ENCODE data around the gene PAEP. TPM values are rescaled to one million over a fixed set of nuclear protein-coding genes. Genes with fewer than 3 reads are reported as not detected.
"Not testable (repeated sequence)": the region's sequence is repeated elsewhere in the genome, so short reads cannot be mapped to it uniquely, and the experiment has no call there.

PAEP gene
- total RNA-seq, 1 donor from 2014 or later: not detected

DNA sequence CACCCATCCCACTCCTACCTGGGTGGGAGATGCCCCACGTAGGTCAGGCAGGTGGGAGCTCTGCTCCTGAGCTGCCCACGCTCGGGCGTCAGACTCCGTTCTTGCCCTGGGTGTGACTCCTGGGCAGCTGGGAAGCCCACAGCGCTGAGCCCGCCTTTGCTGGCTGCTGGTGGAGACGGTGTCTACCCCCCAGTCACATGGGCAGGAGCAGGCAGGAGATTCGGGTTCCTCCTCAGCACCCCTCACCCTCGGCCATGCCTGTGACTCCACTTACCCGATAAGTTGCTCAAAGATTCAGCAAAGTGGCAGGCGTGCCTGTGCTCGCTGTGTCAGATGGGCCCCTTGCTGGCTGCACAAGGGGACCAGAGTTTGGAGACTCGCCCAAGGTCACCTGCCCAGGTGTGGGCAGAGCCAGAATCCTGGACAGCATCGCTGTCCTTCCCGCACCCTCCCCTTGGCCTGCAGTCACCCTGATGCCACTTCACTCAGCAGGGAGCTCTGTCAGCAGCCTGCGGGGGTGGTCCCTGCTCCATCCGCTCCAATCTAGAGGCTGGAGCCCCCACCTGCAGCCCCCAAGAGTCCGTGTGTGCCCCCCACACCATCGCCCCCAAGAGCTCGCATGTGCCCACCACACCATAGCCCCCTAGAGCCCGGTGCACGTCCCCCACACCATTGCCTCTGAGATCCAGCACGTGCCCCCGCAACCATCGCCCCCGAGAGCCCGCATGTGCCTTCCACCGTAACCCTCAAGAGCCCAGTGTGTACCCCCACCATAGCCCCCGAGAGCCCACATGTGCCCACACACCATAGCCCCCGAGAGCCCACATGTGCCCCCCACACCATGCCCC lies 36.1 kb upstream of the PAEP start:
- no peak for ATAC-seq
- DNase-seq (ENCODE audit: low spot score): peak; percentile 32

DNA sequence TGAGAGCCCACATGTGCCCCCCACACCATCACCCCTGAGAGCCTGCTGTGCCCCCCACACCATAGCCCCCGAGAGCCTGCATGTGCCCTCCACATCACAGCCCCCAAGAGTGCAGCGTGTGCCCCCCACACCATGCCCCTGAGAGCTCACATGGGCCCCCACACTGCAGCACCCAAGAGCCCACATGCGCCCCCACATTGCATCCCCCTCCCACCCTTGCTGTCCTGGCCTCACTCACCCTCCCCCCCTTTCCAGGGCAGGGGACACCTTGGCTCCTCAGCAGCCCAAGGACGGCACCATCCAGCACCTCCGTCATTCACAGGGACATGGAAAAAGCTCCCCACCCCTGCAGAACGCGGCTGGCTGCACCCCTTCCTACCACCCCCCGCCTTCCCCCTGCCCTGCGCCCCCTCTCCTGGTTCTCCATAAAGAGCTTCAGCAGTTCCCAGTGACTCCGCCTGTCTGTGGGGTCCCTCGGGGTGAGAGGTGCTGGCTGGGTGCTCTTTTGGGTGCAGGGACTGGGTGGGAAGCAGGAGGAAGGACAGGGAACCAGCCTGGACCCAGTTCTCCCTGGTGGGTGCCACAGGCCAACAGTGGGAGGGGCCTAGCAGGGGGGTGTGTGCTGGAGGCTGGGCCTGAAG lies 35.3 kb upstream of the PAEP start:
- DNase-seq (ENCODE audit: low spot score): peak; percentile 37
- ATAC-seq: no peak

DNA sequence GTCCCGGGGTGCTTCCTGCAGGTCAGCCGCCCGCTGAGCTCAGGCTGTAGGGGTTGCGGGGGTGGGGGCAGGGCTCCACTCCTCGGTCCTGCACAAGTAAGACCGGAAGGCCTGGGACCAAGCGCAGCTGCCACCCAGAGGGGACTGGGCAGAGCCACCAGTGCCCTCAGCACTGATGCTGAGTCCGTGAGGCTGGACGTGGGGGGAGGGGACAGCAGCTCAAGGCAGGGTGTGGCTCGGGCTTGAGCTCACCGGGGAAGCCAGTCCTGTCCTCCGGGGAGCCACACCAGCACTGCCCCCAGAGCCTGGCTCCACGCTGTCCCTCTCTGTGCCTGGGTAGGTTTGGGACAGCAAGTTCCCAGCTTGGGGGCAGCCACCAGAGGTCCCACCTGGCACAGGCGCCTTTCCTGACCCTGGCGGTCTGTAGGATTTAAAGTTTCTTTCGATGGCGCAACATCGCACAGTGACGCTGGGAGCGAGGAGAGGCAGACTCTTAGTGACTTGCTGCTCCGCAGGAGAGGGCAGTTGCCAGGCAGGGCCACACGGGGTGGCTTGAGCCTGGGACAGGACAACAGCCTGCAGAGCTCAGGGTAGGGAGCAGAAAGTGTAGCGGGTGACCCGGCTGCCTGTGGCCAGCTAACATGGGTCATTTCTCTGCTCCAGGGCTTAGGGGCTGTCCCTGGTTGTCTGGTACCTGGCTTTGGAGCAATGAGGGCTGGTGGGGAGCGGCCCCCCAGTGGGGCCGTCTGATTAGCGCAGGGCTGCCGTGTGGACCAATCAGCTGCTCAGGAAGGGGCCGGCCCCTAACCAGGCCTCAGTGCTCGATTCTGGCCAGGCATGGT lies 34.6 kb upstream of the PAEP start:
- peak; percentile 20 for ATAC-seq
- peak; percentile 39 for DNase-seq (ENCODE audit: low spot score)

DNA sequence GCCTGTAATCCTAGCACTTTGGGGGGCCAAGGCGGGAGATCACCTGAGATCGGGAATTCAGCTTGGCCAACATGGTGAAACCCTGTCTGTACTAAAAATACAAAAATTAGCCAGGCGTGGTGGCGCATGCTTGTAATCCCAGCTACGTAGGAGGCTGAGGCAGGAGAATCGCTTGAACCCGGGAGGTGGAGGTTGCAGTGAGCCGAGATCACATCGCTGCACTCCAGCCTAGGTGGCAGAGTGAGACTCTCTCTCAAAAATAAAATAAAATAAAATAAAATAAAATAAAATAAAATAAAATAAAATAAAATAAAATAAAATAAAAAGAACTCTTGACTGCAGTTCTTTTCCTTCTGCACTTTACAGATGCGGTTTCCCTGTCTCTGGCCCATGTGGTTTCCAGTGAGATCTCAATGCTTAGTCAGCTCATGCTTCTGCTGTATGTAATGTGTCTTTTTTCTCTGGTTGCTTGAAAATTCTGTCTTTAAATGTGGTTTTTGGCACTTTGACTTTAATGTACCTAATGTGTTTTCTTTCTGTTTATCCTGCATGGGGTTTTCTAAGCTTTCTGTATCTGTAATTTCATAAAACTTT lies 32.6 kb upstream of the PAEP start:
- ATAC-seq: not testable (repeated sequence)
- DNase-seq (ENCODE audit: low spot score): peak; percentile 19

DNA sequence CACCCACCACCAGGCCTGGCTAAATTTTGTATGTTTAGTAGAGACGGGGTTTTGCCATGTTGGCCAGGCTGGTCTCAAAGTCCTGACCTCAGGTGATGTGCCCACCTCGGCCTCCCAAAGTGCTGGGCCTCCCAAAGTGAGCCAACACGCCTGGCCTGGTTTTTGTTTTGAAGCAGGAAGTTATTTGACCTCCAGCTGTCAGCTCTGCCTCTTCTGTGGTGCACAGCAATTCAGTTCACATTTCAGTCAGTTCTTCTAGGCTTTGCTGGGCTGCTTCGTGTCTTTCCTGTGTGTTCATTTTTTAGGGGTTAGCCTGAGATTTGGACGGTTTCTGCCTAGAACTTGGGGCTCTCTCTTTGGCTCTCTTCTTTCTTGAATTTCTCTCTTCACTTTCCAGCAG lies 31.4 kb upstream of the PAEP start:
- DNase-seq (ENCODE audit: low spot score) (peak; percentile 22), ATAC-seq (no peak)

DNA sequence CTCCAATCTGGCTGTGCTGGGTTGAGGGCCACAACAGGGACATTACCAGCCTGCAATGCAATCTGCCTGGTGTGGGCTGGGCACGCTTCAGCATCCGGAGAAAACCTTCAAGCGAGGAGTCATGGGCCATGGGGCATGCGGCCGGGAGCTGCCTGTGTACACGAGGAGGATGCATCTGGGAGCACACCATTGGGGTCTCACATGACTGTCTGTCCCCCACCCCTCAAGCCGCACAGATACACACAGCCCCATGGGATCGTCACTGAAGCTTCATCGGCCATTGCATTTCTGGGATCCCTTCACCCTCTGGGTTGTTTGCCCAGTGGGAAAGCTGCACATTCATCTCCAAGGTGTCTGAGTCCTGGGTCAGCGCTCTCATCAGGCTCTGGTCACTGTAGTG lies 30.5 kb upstream of the PAEP start:
- ATAC-seq (no peak), DNase-seq (ENCODE audit: low spot score) (peak; percentile 34)

DNA sequence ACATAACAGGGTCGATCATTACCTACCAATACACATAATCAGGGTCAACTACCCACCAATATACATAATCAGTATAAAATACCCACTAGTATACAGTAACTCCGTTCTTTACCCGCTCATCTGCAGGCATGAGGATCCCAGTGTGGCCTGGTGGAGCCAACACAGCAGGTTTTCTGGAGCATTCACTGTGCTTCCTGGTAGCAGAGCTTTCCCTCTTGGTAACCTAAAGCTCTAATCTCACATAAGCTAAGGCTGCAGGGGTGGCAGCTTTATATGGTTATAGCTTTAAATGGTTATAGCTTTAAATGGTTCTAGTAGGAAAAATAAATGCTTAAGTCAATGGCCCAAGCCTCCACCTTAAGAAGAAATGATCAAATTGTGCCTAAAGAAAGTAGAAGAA lies 28.4 kb upstream of the PAEP start:
- DNase-seq (ENCODE audit: low spot score): peak; percentile 4

DNA sequence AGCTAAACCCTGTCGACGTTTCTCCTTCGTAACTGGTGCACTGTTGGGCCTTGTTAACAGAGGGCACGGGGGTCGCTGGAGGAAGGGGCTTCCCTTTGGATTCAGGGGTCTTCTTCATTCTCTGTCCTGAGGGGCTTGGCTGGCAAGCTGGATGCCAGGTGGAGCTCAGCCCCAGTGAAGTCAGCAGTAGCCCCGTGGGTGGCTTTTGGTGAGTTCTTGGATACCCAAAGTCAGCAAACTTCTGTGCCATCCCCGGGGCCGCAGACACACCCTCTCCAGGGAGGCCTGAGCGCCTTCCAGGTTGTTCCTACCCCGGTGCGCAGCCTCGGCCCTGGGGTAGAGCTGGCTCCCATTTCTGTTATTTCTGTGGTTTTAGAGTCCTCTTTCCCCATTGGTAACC lies 27.9 kb upstream of the PAEP start:
- peak; percentile 35 for DNase-seq (ENCODE audit: low spot score)
- ATAC-seq: no peak

More for the DNA sequence above, 28.4 kb upstream of the PAEP start:
- no peak for ATAC-seq

DNA sequence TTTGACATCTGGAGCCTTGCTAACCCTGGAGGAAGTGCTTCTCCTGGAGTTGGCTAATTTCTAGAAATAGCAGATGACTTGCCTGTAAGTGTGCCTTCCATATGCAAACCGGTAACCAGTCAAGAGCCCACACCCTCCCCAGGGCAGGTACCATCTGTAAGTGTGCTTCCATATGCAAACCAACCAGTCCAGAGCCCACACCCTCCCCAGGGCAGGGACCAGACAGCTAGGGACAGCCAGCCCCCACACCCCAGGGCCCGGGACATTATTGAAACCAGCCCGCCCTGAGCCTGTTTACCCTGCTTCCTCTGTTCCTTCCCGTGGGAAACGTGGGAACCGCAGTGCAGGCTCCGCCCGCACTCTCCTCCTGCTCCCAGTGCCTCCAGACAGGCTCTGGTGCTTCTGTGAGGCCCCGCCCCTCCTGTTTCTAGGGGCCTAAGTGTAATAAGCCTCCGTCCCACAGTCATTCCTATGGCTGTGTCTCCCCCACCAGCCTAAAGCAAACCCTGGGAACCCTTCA lies 27.3 kb upstream of the PAEP start:
- peak; percentile 18 for DNase-seq (ENCODE audit: low spot score)
- ATAC-seq: not testable (repeated sequence)

DNA sequence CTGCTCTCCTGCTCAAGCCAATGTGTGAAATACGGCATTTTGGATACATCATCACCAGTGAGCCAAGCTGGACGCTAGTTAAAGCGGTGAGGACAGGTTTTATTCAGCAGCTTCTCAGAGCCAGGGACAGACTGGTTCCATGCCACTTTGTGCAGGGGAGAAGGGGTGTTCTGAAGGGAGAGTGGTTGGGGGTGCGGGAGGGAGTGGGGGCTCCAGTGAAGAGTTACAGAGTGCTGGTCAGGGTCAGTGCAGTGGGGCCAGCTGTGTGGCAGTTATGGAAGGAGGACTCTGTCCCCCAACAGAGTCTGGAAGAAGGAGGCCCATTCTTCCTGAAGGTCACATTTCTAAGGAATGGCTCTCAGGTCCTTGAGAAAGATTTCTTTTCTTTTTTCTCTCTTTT lies 26.7 kb upstream of the PAEP start:
- not testable (repeated sequence) for ATAC-seq
- peak; percentile 7 for DNase-seq (ENCODE audit: low spot score)

DNA sequence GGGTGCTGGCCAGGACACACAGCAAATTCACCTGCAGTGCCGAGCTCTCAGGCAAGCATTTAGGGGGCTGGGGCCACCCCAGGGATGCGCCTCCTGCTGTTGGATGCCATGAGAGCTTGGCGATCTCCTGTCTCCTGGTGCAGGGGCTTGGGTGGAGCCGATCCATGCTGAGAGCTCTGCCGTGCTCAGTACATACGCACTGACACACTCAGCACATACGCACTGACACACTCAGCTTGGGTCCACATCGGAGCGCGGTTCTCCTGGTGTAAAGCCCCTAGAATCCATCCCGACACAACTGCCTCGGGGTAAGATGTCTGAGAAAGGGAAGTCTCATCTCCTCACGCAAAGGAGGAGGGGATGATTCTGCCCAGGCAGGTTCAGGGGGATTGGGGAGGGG lies 25.9 kb upstream of the PAEP start:
- ATAC-seq: not testable (repeated sequence)
- peak; percentile 23 for DNase-seq (ENCODE audit: low spot score)

DNA sequence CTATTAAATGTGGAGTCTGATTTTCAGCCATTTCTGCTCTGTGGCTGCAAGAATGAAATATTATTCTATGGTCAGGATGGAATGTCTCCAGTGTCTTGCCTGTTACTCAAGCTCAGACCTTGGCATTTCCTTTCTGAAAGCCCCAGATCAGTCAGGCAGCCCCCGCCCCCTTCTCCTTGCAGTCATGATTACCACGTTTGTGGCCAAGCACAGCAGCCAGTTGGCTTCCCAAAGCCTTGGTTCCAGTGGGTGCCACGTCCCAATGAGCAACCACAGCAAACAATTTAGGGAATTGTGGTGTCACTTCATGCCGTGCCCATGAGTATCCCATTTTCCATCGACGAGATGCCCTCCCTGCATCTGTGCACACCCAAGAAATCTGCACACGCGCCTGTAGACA lies 25.3 kb upstream of the PAEP start:
- no peak for ATAC-seq

DNA sequence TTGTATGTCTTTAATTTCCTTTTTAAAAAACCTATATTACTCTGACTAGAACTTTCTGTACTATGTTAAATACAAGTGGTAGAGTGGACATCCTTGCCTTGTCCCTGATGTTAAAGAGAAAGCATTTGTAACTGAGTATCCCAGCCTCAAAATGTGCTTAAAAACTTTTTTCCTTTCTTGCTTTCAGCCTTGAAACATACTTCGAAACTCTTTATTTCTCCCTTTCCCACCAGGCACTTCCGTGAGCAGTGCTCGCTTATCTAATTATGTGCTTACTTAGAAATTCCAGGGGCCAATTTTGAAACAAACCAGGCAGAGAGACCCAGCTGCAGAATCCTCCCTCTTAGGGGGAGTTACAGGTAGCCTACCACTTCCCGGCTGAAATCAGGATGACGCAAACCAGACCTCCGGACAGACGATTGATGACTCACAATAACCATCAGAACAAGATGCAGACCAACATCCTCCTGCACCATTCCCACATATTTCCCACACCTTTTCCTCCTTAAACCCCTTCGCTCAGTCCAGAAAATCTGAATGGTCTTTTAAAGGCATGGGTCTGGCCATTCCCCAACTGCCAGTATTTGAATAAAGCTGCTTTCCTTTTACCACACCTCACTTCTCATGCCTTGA lies 18.2 kb upstream of the PAEP start:
- not testable (repeated sequence) for ATAC-seq; DNase-seq (ENCODE audit: low spot score)

More for the DNA sequence above, 25.3 kb upstream of the PAEP start:
- no peak for DNase-seq (ENCODE audit: low spot score)

DNA sequence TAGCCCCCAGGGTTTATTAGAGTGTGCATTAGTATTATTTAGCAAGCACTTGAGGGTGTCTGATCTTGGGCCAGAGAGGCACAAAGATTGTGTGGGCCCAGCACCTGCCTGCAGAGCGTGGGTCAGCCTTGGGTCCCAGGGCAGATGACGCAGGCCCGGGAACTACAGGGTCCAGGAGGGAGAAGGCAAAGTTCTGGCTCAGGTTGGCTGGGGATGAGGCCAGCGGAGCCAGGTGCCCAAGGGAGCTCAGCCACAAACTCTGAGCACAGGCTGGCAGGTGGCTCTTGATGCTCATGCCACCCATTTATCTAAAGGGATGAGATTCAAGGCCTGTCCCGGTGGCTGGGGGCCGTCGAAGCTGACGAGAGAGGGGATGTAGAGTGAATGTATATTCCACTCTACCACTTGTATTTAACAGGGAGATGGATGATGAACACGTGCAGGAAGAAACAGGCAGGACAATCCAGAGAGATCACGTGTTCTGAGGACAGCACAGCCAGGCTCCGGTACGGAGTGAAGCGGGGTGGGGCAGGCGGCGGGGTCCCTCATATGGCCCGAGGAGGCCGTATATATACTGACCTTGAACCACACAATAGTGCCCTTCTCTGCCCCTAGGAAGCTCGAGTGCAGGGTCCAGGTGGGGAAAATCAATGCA lies 16.4 kb upstream of the PAEP start:
- ATAC-seq (no peak), DNase-seq (ENCODE audit: low spot score) (peak; percentile 30)

DNA sequence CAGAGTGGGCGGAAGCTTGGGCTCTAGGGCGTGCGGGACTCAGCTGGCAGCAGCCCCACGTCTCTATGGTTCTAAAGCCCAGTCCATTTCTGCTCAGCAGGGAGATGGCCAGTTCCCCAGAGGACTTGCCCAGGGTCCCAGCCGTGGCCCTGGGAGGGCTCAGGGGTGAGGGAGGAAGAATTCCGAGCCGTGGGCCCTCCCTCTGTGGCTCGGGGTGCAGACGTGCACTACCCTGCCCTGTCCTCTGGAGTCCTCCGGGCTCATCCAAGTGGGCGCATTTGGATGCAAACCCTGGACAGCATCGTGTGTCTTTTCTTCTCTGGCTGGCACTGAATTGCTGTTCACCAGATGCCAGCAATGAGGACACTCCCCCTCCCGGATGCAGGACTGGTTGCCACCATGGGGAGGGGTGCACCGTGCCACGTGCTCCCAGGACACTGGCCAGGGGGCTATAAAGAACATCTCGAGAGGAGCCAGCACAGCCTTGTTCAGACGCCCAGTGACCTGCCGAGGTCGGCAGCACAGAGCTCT lies 15.8 kb upstream of the PAEP start, which contains the start of gene OBP2A:
TSS of gene OBP2A (plus strand) at position 481 of the 531 bp plus-strand sequence. CDS start 55 bp downstream, outside the sequence.
- not testable (repeated sequence) for ATAC-seq
- peak; percentile 37 for DNase-seq (ENCODE audit: low spot score)

DNA sequence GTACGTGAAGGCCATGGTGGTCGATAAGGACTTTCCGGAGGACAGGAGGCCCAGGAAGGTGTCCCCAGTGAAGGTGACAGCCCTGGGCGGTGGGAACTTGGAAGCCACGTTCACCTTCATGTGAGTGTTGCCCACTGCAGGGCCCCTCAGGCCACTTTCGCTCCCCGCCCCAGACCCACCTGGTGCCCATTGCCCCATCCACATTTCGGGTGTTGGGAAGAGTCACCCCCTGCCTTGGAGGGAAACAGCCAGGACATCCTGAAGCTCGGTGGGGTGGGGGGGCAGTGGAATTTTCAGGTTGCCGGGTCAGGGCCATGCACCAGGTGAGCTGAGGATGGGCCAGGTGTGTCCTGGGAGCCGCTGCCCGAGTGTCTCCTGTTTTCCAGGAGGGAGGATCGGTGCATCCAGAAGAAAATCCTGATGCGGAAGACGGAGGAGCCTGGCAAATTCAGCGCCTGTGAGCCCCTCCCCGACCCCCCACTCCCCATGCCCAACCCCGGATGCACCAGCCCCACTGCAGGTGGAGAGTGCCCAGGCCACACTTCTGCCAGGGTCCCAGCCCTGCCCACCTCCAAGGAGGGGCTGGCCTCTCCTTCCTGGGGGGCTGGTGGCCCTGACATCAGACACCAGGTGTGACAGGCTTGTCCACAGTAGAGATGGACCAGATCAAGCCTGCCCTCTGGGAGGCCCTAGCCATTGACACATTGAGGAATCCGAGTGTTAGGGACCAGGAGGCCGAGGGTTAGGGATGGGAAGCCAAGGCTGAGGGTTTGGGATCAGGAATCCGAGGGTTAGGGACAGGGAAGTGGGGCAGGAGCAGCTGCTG lies 14.6 kb upstream of the PAEP start:
- DNase-seq (ENCODE audit: low spot score): peak; percentile 38
- ATAC-seq: not testable (repeated sequence)

DNA sequence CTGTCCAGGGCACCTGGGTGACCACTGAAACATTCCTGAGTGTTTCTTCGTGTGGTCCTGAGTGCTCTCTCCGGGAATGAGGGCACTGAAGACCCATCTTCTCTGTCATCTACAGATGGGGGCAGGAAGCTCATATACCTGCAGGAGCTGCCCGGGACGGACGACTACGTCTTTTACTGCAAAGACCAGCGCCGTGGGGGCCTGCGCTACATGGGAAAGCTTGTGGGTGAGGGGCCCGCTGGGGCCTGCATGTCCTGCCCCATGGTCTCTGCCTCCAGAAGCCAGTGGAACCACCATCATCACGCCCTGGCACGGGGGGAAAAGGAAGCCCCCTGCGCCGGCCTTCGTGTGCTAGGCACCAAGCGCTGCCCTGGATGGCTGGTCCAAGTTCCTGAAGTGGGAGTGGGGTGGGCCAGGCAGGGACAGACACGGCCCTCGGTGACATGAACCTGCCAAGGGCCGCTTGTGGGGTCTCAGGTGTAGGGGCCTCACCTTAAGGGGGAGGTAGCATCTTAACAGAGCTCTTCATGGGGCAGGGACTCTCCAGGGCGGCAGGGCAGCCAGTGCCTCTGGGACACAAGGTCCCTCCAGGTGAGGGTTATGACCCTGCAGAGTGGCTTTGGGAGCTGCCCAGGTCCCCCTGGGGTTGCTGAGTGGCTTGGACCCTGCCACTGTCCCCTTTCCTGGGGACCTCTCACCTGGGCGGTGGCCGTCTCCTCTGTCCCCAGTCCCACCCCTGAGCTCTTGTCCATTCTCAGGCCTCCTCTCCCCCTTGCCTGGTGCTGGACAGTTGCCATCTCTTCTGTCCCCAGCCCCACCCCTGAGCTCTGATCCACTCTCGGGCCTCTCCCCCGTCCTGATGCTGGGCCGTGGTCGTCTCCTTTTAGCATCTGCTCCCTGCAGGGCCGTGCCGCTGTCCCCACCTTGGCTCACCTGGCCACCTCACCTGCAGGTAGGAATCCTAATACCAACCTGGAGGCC lies 13.5 kb upstream of the PAEP start:
- DNase-seq (ENCODE audit: low spot score) (peak; percentile 35), ATAC-seq (no peak)

Measured in left lobe of liver (tissue), 2 donors.